ENCODE results near the gene KCNQ2. TPM values are rescaled to one million over a fixed set of nuclear protein-coding genes. Genes with fewer than 3 reads are reported as not detected.
A peak's percentile ranks its signal among the peaks of the same experiment; 100 is the strongest.

The KCNQ2 gene
- total and polyA plus RNA-seq, 5 experiments from 2014 or later: 0.30 to 0.49 TPM; not detected in 3

- POLR2A ChIA-PET: no interaction called here
- DNase-seq: no peak
- ATAC-seq: no peak
- Mint-ChIP-seq H3K27me3 (peaks cover 6 to 32% (median 8%) of the 10 kb centered on the region in 5 donors), H3K4me1 (peaks cover 0 to 6% (median 3%) of the 10 kb centered on the region in 4 donors), H3K27ac (no peak overlapping the region), H3K36me3 (peaks cover 0 to 11% (median 6%) of the 10 kb centered on the region in 3 donors), H3K9me3 (peaks cover 0 to 18% (median 7%) of the 10 kb centered on the region in 9 donors), H3K4me3 (peak overlapping the region in 5 of 10 donors; percentile 14 to 62 (median 26))
Observed at GRCh38 chr20:63500151-63500901, 27.9 kb upstream of the KCNQ2 start.

GRCh38 chr20:63499338-63499969 lies 27.0 kb upstream of the KCNQ2 start:
- POLR2A ChIA-PET: no interaction called here
- ATAC-seq (peak; percentile 33 to 35), DNase-seq (no peak)
- H3K9me3 Mint-ChIP-seq: peaks cover 0 to 9% (median 2%) of the 10 kb centered on the region in 9 donors
- peaks cover 3 to 29% (median 6%) of the 10 kb centered on the region in 5 donors for H3K27me3 Mint-ChIP-seq
- H3K4me3 Mint-ChIP-seq: peak overlapping the region in 3 of 10 donors; percentile 26 to 48 (median 32)
- H3K36me3 Mint-ChIP-seq: peaks cover 0 to 4% (median 0%) of the 10 kb centered on the region in 3 donors
- peaks cover 0 to 6% (median 3%) of the 10 kb centered on the region in 4 donors for H3K4me1 Mint-ChIP-seq
- no peak overlapping the region for H3K27ac Mint-ChIP-seq

- Mint-ChIP-seq H3K9me3 (peaks cover 0 to 4% (median 0%) of the 10 kb centered on the region in 9 donors), H3K4me3 (peak within 1 kb of the TSS in 7 of 10 donors; percentile 26 to 62 (median 45)), H3K4me1 (peaks cover 0 to 6% (median 3%) of the 10 kb centered on the region in 4 donors), H3K27ac (no peak within 1 kb of the TSS), H3K27me3 (peaks cover 3 to 24% (median 4%) of the 10 kb centered on the region in 5 donors), H3K36me3 (peaks cover 0 to under 1% (median 0%) of the 10 kb centered on the region in 3 donors)
- ATAC-seq (peak; percentile 77 to 82), DNase-seq (peak; percentile 32 to 77 (median 55))
- POLR2A ChIA-PET: no interaction called here
Observed at GRCh38 chr20:63498960-63499337, 26.5 kb upstream of the KCNQ2 start, which contains the start of gene EEF1A2. Gene EEF1A2 (minus strand): TSS chr20:63499083. CDS start chr20:63497763, 1,320 bp downstream.

DNA sequence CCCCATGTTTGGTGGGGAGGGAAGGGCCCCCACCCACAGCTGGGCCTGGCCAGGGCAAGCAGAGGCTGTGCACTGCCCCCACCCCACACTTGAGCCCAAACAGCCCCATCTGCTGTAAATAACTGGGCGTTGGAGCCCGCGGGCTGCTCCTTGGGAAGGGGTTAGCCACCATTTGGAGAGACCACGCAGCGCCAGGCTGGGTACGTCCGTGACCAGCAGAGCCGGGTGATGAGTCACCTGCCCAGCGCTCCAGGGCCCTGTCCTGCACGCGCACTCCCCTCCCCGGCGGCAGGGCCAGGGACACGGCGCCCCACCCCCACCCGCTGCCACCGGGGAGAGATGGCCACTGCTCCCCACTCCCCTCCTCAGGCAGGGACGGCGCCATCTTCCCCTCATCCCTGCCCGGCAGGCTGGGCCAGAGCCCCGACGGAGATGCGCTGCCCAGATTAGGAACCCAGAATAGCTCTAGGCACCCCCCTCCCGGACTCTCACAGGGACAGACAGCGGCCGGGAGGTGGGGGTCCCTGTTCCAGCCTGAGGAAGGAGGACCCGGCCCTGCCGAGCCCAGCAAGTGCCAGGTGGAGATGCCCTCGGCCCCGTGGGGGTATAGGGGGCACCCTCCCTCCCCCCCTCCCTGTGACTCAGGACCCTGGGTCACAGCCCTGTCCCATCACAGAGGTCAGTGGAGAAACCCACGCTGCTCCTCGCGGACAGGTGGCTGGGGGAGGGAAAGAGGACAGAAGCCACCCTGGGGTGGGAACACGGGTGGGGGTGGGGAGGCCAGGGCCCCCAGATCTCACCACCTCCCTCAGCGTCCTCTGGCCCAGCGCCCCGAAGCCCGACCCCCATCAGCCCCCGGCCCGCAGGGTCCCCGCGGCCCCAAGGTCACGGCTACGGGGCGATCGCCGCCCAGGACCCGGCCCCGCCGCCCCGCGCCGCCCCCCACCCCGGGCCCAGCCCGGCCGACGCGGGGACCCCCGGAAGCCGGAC lies 25.8 kb upstream of the KCNQ2 start:
- Mint-ChIP-seq H3K9me3 (no peaks in the 10 kb centered on the region), H3K4me1 (peaks cover 0 to 6% (median 3%) of the 10 kb centered on the region in 4 donors), H3K4me3 (peak overlapping the region in 6 of 10 donors; percentile 31 to 62 (median 46)), H3K27me3 (peaks cover 3 to 23% (median 4%) of the 10 kb centered on the region in 5 donors), H3K36me3 (no peaks in the 10 kb centered on the region), H3K27ac (no peak overlapping the region)
- no peak for DNase-seq
- no peak for ATAC-seq
- POLR2A ChIA-PET: interaction anchor here (3.0 kb wide), 1 partner anchor 21 kb away, joined by 41 read pairs; the partner anchor contains the start of gene PPDPF

DNA sequence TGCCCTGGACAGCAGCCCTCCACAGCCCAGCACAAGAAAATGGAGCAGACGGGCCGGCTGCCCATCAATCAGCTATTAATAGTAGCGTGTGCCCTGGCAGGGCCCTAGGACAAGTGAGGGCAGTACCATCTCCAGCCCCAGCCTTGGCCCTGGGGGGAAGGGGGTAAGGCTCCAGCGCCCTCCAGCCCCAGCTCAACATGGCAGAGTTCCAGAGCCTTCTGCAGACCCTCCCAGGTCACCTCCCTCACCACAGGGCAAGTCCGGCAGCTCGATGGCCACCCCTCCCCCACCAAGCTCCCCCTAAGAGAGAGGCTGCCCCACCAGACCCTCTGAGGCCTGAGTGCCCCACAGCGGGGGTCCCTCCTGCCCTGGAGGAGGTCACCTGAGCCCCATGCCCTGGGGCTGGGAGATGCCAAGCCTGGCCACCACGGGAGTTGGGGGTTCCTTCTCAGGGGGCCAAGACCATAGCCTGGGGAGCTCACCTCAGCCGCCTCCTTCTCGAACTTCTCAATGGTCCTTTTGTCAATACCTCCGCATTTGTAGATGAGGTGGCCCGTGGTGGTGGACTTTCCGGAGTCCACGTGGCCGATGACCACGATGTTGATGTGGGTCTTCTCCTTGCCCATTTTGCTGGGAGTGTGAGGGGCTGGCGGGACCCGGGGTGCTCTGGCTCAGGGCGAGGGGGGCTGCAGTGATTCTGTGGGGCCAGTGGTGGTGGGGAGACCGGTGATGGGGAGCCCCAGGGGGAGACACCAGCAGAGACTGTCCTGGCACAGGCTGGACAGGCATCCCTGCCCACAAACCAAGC lies 24.9 kb upstream of the KCNQ2 start:
- Mint-ChIP-seq H3K4me1 (peaks cover 0 to 6% (median 3%) of the 10 kb centered on the region in 4 donors), H3K36me3 (no peaks in the 10 kb centered on the region), H3K27ac (peak overlapping the region in 1 of 10 donors; percentile 53), H3K9me3 (peaks cover 0 to 4% (median 0%) of the 10 kb centered on the region in 9 donors), H3K4me3 (peak overlapping the region in 7 of 10 donors; percentile 18 to 68 (median 50)), H3K27me3 (peaks cover 3 to 27% (median 10%) of the 10 kb centered on the region in 5 donors)
- POLR2A ChIA-PET: interaction anchor here (0.8 to 3.0 kb wide), 4 partner anchors 22 to 459 kb away, joined by 3 to 41 read pairs (median 4); partner anchors contain the start of genes PPDPF, PTK6 and UCKL1
- no peak for DNase-seq
- ATAC-seq: no peak

- DNase-seq (no peak), ATAC-seq (no peak)
- POLR2A ChIA-PET: interaction anchor here (0.6 to 3.0 kb wide), 5 partner anchors 23 to 562 kb away, joined by 3 to 41 read pairs (median 5); partner anchors contain the start of genes PPDPF, PTK6 and UCKL1
- Mint-ChIP-seq H3K27me3 (peaks cover 3 to 32% (median 14%) of the 10 kb centered on the region in 5 donors), H3K4me1 (peaks cover 0 to 6% (median 3%) of the 10 kb centered on the region in 4 donors), H3K4me3 (peak overlapping the region in 7 of 10 donors; percentile 15 to 78 (median 69)), H3K36me3 (no peaks in the 10 kb centered on the region), H3K27ac (peak overlapping the region in 1 of 10 donors; percentile 53), H3K9me3 (peaks cover 0 to 10% (median 0%) of the 10 kb centered on the region in 9 donors)
Observed at GRCh38 chr20:63496596-63497120, 24.2 kb upstream of the KCNQ2 start.

- peak; percentile 56 to 87 (median 75) for DNase-seq
- Mint-ChIP-seq H3K4me3 (peak overlapping the region; percentile 26 to 85 (median 70)), H3K36me3 (no peaks in the 10 kb centered on the region), H3K4me1 (peaks cover 0 to 4% (median 1%) of the 10 kb centered on the region in 4 donors), H3K27me3 (peaks cover 2 to 37% (median 19%) of the 10 kb centered on the region in 5 donors), H3K9me3 (peaks cover 0 to 10% (median 0%) of the 10 kb centered on the region in 9 donors), H3K27ac (peak overlapping the region in 1 of 10 donors; percentile 53)
- POLR2A ChIA-PET: interaction anchor here (0.6 to 3.0 kb wide), 3 partner anchors 23 to 563 kb away, joined by 5 to 41 read pairs (median 5); partner anchors contain the start of genes PPDPF and UCKL1
- peak; percentile 74 to 76 for ATAC-seq
Observed at GRCh38 chr20:63495741-63496595, 23.5 kb upstream of the KCNQ2 start.

DNA sequence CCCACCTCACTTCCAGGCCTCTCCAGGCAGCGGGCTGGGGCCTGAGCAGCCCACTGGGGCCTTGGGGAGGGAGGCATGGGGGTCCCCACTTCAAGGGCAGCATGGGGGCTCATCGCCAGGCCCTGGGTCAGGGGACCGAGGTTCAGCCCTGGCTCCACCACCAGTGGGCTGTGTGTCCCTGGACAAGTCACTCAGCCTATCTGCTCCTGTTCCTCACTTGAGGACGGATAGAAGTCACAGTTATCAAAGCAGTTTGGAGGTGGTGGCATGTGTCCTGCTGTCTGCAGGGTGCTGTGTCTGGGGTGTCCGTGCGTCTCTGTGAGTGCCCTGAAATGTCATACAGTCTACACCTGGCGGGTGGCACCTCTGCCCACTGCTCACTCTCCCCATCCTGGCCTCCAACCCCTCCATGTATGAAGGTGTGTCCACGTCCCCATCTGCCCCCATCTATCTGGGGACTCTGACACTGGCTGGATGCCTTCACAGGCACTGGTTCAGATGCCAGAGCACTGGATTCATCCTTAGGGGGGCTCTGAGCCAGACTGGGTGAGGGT lies 22.8 kb upstream of the KCNQ2 start:
- H3K36me3 Mint-ChIP-seq: no peaks in the 10 kb centered on the region
- peaks cover 2 to 42% (median 19%) of the 10 kb centered on the region in 5 donors for H3K27me3 Mint-ChIP-seq
- ATAC-seq (no peak), DNase-seq (no peak)
- H3K4me3 Mint-ChIP-seq: no peak overlapping the region
- H3K27ac Mint-ChIP-seq: no peak overlapping the region
- H3K9me3 Mint-ChIP-seq: peaks cover 0 to 10% (median 0%) of the 10 kb centered on the region in 9 donors
- POLR2A ChIA-PET: no interaction called here
- H3K4me1 Mint-ChIP-seq: peaks cover 0 to 4% (median 1%) of the 10 kb centered on the region in 4 donors

- peaks cover 0 to 10% (median 0%) of the 10 kb centered on the region in 9 donors for H3K9me3 Mint-ChIP-seq
- DNase-seq (no peak), ATAC-seq (no peak)
- H3K4me3 Mint-ChIP-seq: no peak overlapping the region
- H3K36me3 Mint-ChIP-seq: no peaks in the 10 kb centered on the region
- H3K27me3 Mint-ChIP-seq: peaks cover 3 to 49% (median 19%) of the 10 kb centered on the region in 5 donors
- no peak overlapping the region for H3K27ac Mint-ChIP-seq
- peaks cover 0 to 4% (median 1%) of the 10 kb centered on the region in 4 donors for H3K4me1 Mint-ChIP-seq
- POLR2A ChIA-PET: no interaction called here
Observed at GRCh38 chr20:63494420-63495166, 22.1 kb upstream of the KCNQ2 start.

Data from naive thymus-derived CD8-positive, alpha-beta T cell (primary cell).